IMR-90 (cell line): ENCODE measurements around the gene DCLK1. TPM values are rescaled to one million over a fixed set of nuclear protein-coding genes. Genes with fewer than 3 reads are reported as not detected.

Experiments
- ATAC-seq: fragments of 200-7000 bp; cut with Tn5 transposase; 2 replicates; pipeline ENCODE4 v1.9.1; 2020; ENCODE audit warnings: low read depth, mild to moderate bottlenecking, moderate library complexity
- BruUV-seq: library from RNA; stranded (reverse); fragments of 400-500 nt; replicated peaks from 2 replicates; lab custom pipeline; 2021; lab: Mats Ljungman, UMichigan
- CTCF ChIA-PET: fragments of 300-600 bp; formaldehyde crosslinking; extraction: SDS; loops from one replicate; lab custom pipeline; 2021; ENCODE audit warnings: antibody characterized with exemption; lab: Yijun Ruan, JAX
- POLR2A ChIA-PET: fragments of 300-600 bp; sonication (Branson Sonifier 250); formaldehyde crosslinking; loops from one replicate; lab custom pipeline; 2022; ENCODE audit warnings: antibody characterized with exemption; ENCODE audit not compliant: unreplicated experiment; lab: Charles Lee
- DNase-seq: peaks from one replicate; pipeline ENCODE4 v3.0.0; 2013
- H2AFZ ChIP-seq: replicated peaks from 2 replicates; pipeline ENCODE3; 2013; ENCODE audit warnings: low read length, mild to moderate bottlenecking; ENCODE audit not compliant: poor library complexity
- H2AK5ac ChIP-seq: 2 replicates; pipeline ENCODE4 v1.6.1; 2013; ENCODE audit warnings: low read depth, low read length, inconsistent platforms
- H2AK9ac ChIP-seq: replicated peaks from 2 replicates; pipeline ENCODE3; 2013; ENCODE audit warnings: mild to moderate bottlenecking, low read depth, low read length, moderate library complexity; ENCODE audit not compliant: poor library complexity
- H2BK120ac ChIP-seq: 2 replicates; pipeline ENCODE4 v1.6.1; 2013; ENCODE audit warnings: low read depth, low read length, inconsistent platforms
- H2BK15ac ChIP-seq: 3 replicates; pipeline ENCODE4 v1.6.1; 2013; ENCODE audit warnings: low read depth, low read length, inconsistent platforms
- H2BK20ac ChIP-seq: 2 replicates; pipeline ENCODE4 v1.6.1; 2013; ENCODE audit warnings: low read depth, mild to moderate bottlenecking, inconsistent platforms, low read length, moderate library complexity
- H2BK5ac ChIP-seq: 2 replicates; pipeline ENCODE4 v1.6.1; 2013; ENCODE audit warnings: mild to moderate bottlenecking, low read depth, low read length, inconsistent platforms; ENCODE audit not compliant: poor library complexity, severe bottlenecking
- H3K14ac ChIP-seq: replicated peaks from 2 replicates; pipeline ENCODE4 v1.6.1; 2013; ENCODE audit warnings: low read depth, low read length, inconsistent platforms
- H3K18ac ChIP-seq: 2 replicates; pipeline ENCODE4 v1.6.1; 2013; ENCODE audit warnings: low read depth, low read length, control low read depth
- H3K23ac ChIP-seq: 2 replicates; pipeline ENCODE4 v1.6.1; 2013; ENCODE audit warnings: low read depth, low read length, inconsistent platforms
- H3K27ac ChIP-seq: 2 replicates; pipeline ENCODE4 v1.5.1; 2013; ENCODE audit warnings: mild to moderate bottlenecking, control low read depth, low read length; ENCODE audit not compliant: insufficient read depth
- H3K27me3 ChIP-seq: 2 replicates; pipeline ENCODE4 v1.6.1; 2013; ENCODE audit warnings: low read length; ENCODE audit not compliant: control insufficient read depth, insufficient read depth
- H3K36me3 ChIP-seq: 2 replicates; pipeline ENCODE4 v1.6.1; 2013; ENCODE audit warnings: low read length, mixed read lengths; ENCODE audit not compliant: control insufficient read depth, insufficient read depth
- H3K4ac ChIP-seq: 2 replicates; pipeline ENCODE4 v1.6.1; 2013; ENCODE audit warnings: low read depth, low read length, inconsistent platforms
- H3K4me1 ChIP-seq: 2 replicates; pipeline ENCODE4 v1.6.1; 2013; ENCODE audit warnings: low read length, mixed read lengths; ENCODE audit not compliant: control insufficient read depth, insufficient read depth
- H3K4me2 ChIP-seq: 2 replicates; pipeline ENCODE4 v1.6.1; 2013; ENCODE audit warnings: low read depth, mild to moderate bottlenecking, control low read depth, low read length, moderate library complexity
- H3K4me3 ChIP-seq: 2 replicates; pipeline ENCODE4 v1.5.1; 2013; ENCODE audit warnings: low read depth, mild to moderate bottlenecking, control low read depth, low read length, moderate library complexity; ENCODE audit not compliant: insufficient read depth
- H3K56ac ChIP-seq: 2 replicates; pipeline ENCODE4 v1.6.1; 2013; ENCODE audit warnings: low read length, inconsistent platforms; ENCODE audit not compliant: insufficient read depth; ENCODE audit errors: extremely low read depth
- H3K79me1 ChIP-seq, 2 experiments: 2 replicates each; pipeline ENCODE4 v1.6.1; 2013; ENCODE audit warnings: low read length in 2 of 2, inconsistent platforms in 1 of 2, low read depth in 1 of 2
- H3K9ac ChIP-seq: 2 replicates; pipeline ENCODE4 v1.6.1; 2013; ENCODE audit warnings: low read depth, low read length, control low read depth
- H3K9me1 ChIP-seq: 2 replicates; pipeline ENCODE4 v1.6.1; 2013; ENCODE audit warnings: low read length, inconsistent platforms; ENCODE audit not compliant: insufficient read depth
- H3K9me3 ChIP-seq: 2 replicates; pipeline ENCODE4 v1.6.1; 2013; ENCODE audit warnings: low read length; ENCODE audit not compliant: control insufficient read depth, insufficient read depth
- H4K20me1 ChIP-seq: 2 replicates; pipeline ENCODE4 v1.6.1; 2013; ENCODE audit warnings: low read length, inconsistent platforms; ENCODE audit not compliant: insufficient read depth
- H4K5ac ChIP-seq: 2 replicates; pipeline ENCODE4 v1.6.1; 2013; ENCODE audit warnings: mild to moderate bottlenecking, low read depth, low read length, control low read depth
- H4K8ac ChIP-seq, 2 experiments: 2 replicates each; pipeline ENCODE4 v1.6.1; 2013; ENCODE audit warnings: low read depth in 2 of 2, low read length in 2 of 2, control low read depth in 1 of 2, inconsistent platforms in 1 of 2
- H4K91ac ChIP-seq: 2 replicates; pipeline ENCODE4 v1.6.1; 2013; ENCODE audit warnings: low read depth, low read length, inconsistent platforms; ENCODE audit not compliant: insufficient read depth
- CEBPB ChIP-seq: IDR thresholded peaks from 2 replicates; pipeline ENCODE4 v1.6.1; 2012; ENCODE audit warnings: low read depth, low read length, improper control_type of control experiment
- ELK1 ChIP-seq: fragments of 150-350 bp; IDR thresholded peaks from 2 replicates; pipeline ENCODE4 v1.6.1; 2016; ENCODE audit warnings: low read depth, mild to moderate bottlenecking, low read length, moderate library complexity, borderline replicate concordance
- FOS ChIP-seq: fragments of 150-350 bp; IDR thresholded peaks from 2 replicates; pipeline ENCODE4 v1.6.1; 2016; ENCODE audit warnings: low read depth, low read length
- MAFK ChIP-seq: IDR thresholded peaks from 2 replicates; pipeline ENCODE4 v1.6.1; 2012; ENCODE audit warnings: low read depth, low read length, improper control_type of control experiment
- MAZ ChIP-seq: IDR thresholded peaks from 2 replicates; pipeline ENCODE4 v1.6.1; 2012; ENCODE audit warnings: low read depth, mild to moderate bottlenecking, low read length, improper control_type of control experiment, moderate library complexity, borderline replicate concordance
- MXI1 ChIP-seq: IDR thresholded peaks from 2 replicates; pipeline ENCODE4 v1.6.1; 2012; ENCODE audit warnings: low read depth, mild to moderate bottlenecking, low read length, moderate library complexity, borderline replicate concordance
- NFE2L2 ChIP-seq: fragments of 150-350 bp; IDR thresholded peaks from 2 replicates; pipeline ENCODE4 v1.6.1; 2016; ENCODE audit warnings: low read depth, mild to moderate bottlenecking, low read length
- POLR2A ChIP-seq: IDR thresholded peaks from 2 replicates; pipeline ENCODE4 v1.6.1; 2012; ENCODE audit warnings: mild to moderate bottlenecking, low read depth, low read length
- RAD21 ChIP-seq: IDR thresholded peaks from 2 replicates; pipeline ENCODE4 v1.6.1; 2012; ENCODE audit warnings: low read length, improper control_type of control experiment
- RFX5 ChIP-seq: IDR thresholded peaks from 2 replicates; pipeline ENCODE4 v1.8.0; 2012; ENCODE audit warnings: low read depth, mild to moderate bottlenecking, low read length, moderate library complexity
- WGBS, 2 experiments: methylation state at CpG; one replicate each; pipeline versions ENCODE4 v1.1.5 to v1.1.7; 2013; ENCODE audit warnings: missing lambda C conversion rate in 2 of 2; ENCODE audit not compliant: insufficient read length in 1 of 2; ENCODE audit errors: extremely low coverage in 2 of 2; 5-methylcytosine and 5-hydroxymethylcytosine counted together
- dilution Hi-C: fragments of 300-500 bp; cut with HindIII; formaldehyde crosslinking; loops from one replicate; pipeline ENCODE4 v1.14.3; 2018; ENCODE audit warnings: low sequenced_read_pairs; ENCODE audit not compliant: unreplicated experiment
- in situ Hi-C: fragments of 300-500 bp; cut with MboI; formaldehyde crosslinking; loops from 3 replicates; pipeline ENCODE4 v1.14.3; 2019; ENCODE audit warnings: low sequenced_read_pairs, inconsistent platforms, mixed read lengths
- intact Hi-C: fragments of 100-400 bp; cut with micrococcal nuclease; formaldehyde crosslinking; loops from 2 replicates; pipeline ENCODE4 v1.10.0; 2022
- polyA plus RNA-seq, 3 experiments: library from polyadenylated mRNA; depleted of rRNA; stranded (reverse); fragments of >200 nt; gene quantifications; 2 replicates each; pipeline ENCODE4 v1.2.3, GENCODE V29; 2012; ENCODE audit warnings: low replicate concordance in 1 of 3
- total RNA-seq: library from RNA; depleted of rRNA; stranded (reverse); fragments of >200 nt; gene quantifications from 2 replicates; pipeline ENCODE4 v1.2.3, GENCODE V29; 2012

Gene DCLK1
- total and polyA plus RNA-seq, 2 of the 4 experiments (the other 2 are of a cell fraction), result under 0.01 to 0.02 TPM

- no peaks in the 10 kb centered on the region for H3K79me1 ChIP-seq
- H3K9ac ChIP-seq, result no peak overlapping the region
- no peak overlapping the region for H2AFZ ChIP-seq
- H4K8ac ChIP-seq, result no peak overlapping the region
- no peak overlapping the region for H2AK9ac ChIP-seq
- peaks cover 10% of the 10 kb centered on the region; the same call in 1 of the 2 replicates for H3K9me1 ChIP-seq
- ChIA-PET POLR2A (no interaction called here), CTCF (no interaction called here)
- no peak overlapping the region for H3K4ac ChIP-seq
- no peak overlapping the region for H3K27ac ChIP-seq
- ATAC-seq (no peak), DNase-seq (no peak)
- in situ Hi-C loops (no loop called here), intact Hi-C loops (no loop called here), dilution Hi-C loops (no loop called here)
- H2BK120ac ChIP-seq, result no peak overlapping the region
- H2BK5ac ChIP-seq, result no peak overlapping the region
- H3K23ac ChIP-seq, result no peak overlapping the region
- H2BK20ac ChIP-seq, result no peak overlapping the region
- no peak overlapping the region for H2BK15ac ChIP-seq
- no peak overlapping the region for H4K91ac ChIP-seq
- H3K18ac ChIP-seq, result no peak overlapping the region
- no peaks in the 10 kb centered on the region for H4K20me1 ChIP-seq
- peaks cover 7% of the 10 kb centered on the region for H3K4me1 ChIP-seq
- H4K5ac ChIP-seq, result no peak overlapping the region
- no peak overlapping the region for H3K56ac ChIP-seq
- TF ChIP-seq RAD21 (no peak), MAFK (no peak), CEBPB (no peak), POLR2A (no peak), FOS (no peak), NFE2L2 (no peak), RFX5 (no peak), MAZ (no peak), ELK1 (no peak), MXI1 (no peak)
- H3K36me3 ChIP-seq, result no peaks in the 10 kb centered on the region
- no peak overlapping the region for H3K4me2 ChIP-seq
- H2AK5ac ChIP-seq, result no peak overlapping the region
- no peaks in the 10 kb centered on the region for H3K27me3 ChIP-seq
- no peak overlapping the region for H3K14ac ChIP-seq
- BruUV-seq, result no TSS peak
- no peaks in the 10 kb centered on the region for H3K9me3 ChIP-seq
- no peak overlapping the region for H3K4me3 ChIP-seq
- WGBS, 2 experiments, result no CpG with 5 or more reads among the region's 4 CpGs
Measured at GRCh38 chr13:35835989-35836388, 295.2 kb downstream of the DCLK1 start.
